Keratinocyte (primary cell): ENCODE results near the gene SORT1. TPM values are rescaled to one million over a fixed set of nuclear protein-coding genes. Genes with fewer than 3 reads are reported as not detected.
"Not testable (repeated sequence)": the region's sequence is repeated elsewhere in the genome, so short reads cannot be mapped to it uniquely, and the experiment has no call there.

Source experiments
- DNase-seq: peaks from one replicate; pipeline ENCODE4 v3.0.0-alpha.2; 2011; ENCODE audit warnings: low read depth, missing footprints, low spot score
- FAIRE-seq: peaks from 2 replicates; lab custom pipeline; 2011; peaks lifted over from hg19 to GRCh38; lab: Jason Lieb, UNC
- H2AFZ ChIP-seq: 2 replicates; pipeline ENCODE4 v1.6.0; 2012; ENCODE audit warnings: low read length, control low read depth, inconsistent platforms; ENCODE audit not compliant: control insufficient read depth
- H3K27ac ChIP-seq: 2 replicates; pipeline ENCODE4 v1.5.1; 2011; ENCODE audit warnings: low read length; ENCODE audit not compliant: control insufficient read depth, insufficient read depth
- H3K27me3 ChIP-seq: 3 replicates; pipeline ENCODE4 v1.6.0; 2011; ENCODE audit warnings: low read length; ENCODE audit not compliant: control insufficient read depth, insufficient read depth; ENCODE audit errors: extremely low read depth
- H3K36me3 ChIP-seq, 2 experiments: 2 replicates in 1 of 2; 3 replicates in 1 of 2; pipeline ENCODE4 v1.5.1; 2011; ENCODE audit warnings: low read length in 2 of 2, mild to moderate bottlenecking in 1 of 2; ENCODE audit not compliant: control insufficient read depth in 2 of 2, insufficient read depth in 2 of 2; ENCODE audit errors: extremely low read depth in 1 of 2
- H3K4me1 ChIP-seq: 3 replicates; pipeline ENCODE4 v1.5.1; 2011; ENCODE audit warnings: low read length; ENCODE audit not compliant: control insufficient read depth, insufficient read depth; ENCODE audit errors: extremely low read depth
- H3K4me2 ChIP-seq: 3 replicates; pipeline ENCODE4 v1.6.0; 2011; ENCODE audit warnings: low read depth, low read length; ENCODE audit not compliant: control insufficient read depth, insufficient read depth; ENCODE audit errors: extremely low read depth
- H3K4me3 ChIP-seq, 3 experiments: fragments of 200-600 bp in 1 of 3; sonication (generic) in 1 of 3; 2 replicates in 2 of 3; 3 replicates in 1 of 3; pipeline ENCODE4 v1.5.1; 2011 to 2016; ENCODE audit warnings: low read length in 3 of 3, mild to moderate bottlenecking in 3 of 3, control low read depth in 2 of 3, inconsistent platforms in 1 of 3, low read depth in 1 of 3, mixed read lengths in 1 of 3, mixed run types in 1 of 3, moderate library complexity in 1 of 3; ENCODE audit not compliant: control insufficient read depth in 2 of 3, insufficient read depth in 2 of 3; ENCODE audit errors: extremely low read depth in 1 of 3
- H3K79me2 ChIP-seq: 2 replicates; pipeline ENCODE4 v1.6.0; 2012; ENCODE audit warnings: low read length; ENCODE audit not compliant: control insufficient read depth, insufficient read depth
- H3K9ac ChIP-seq: 3 replicates; pipeline ENCODE4 v1.6.0; 2011; ENCODE audit warnings: low read length; ENCODE audit not compliant: control insufficient read depth, insufficient read depth; ENCODE audit errors: extremely low read depth
- H3K9me1 ChIP-seq: 3 replicates; pipeline ENCODE4 v1.6.0; 2011; ENCODE audit warnings: low read length; ENCODE audit not compliant: control insufficient read depth, insufficient read depth; ENCODE audit errors: extremely low read depth
- H3K9me3 ChIP-seq: 2 replicates; pipeline ENCODE4 v1.5.1; 2012; ENCODE audit warnings: low read depth, low read length; ENCODE audit not compliant: control insufficient read depth
- H4K20me1 ChIP-seq: 3 replicates; pipeline ENCODE4 v1.6.0; 2011; ENCODE audit warnings: low read length; ENCODE audit not compliant: control insufficient read depth, insufficient read depth; ENCODE audit errors: extremely low read depth
- EZH2 ChIP-seq: IDR thresholded peaks from one replicate; pipeline ENCODE4 v1.6.1; 2012; ENCODE audit warnings: inconsistent platforms, mild to moderate bottlenecking, low read length, moderate library complexity
- dilution Hi-C: fragments of 300-500 bp; cut with MboI; formaldehyde crosslinking; loops from one replicate; pipeline ENCODE4 v1.7.0; 2020; ENCODE audit warnings: low sequenced_read_pairs; ENCODE audit not compliant: extremely low pct_ligation_motif_present
- polyA plus RNA-seq, 5 experiments: library from polyadenylated mRNA; depleted of rRNA in 3 of 5; stranded (reverse) in 3 of 5; stranded (forward) in 1 of 5; unstranded in 1 of 5; fragments of >200 nt; gene quantifications; 1 replicate in 1 of 5; 2 replicates in 3 of 5; 3 replicates in 1 of 5; pipeline versions ENCODE4 v1.2.1 to v1.2.3, GENCODE V29; 2011 to 2012; ENCODE audit warnings: missing spikeins in 2 of 5, low read depth in 1 of 5, low replicate concordance in 1 of 5
- TF ChIP-seq, protein P1 (sequence below), 3 experiments: IDR thresholded peaks in 1 of 3; conservative IDR thresholded peaks in 1 of 3; optimal IDR thresholded peaks in 1 of 3; 2 replicates in 2 of 3; 3 replicates in 1 of 3; pipeline versions ENCODE3 to v1.5.1; 2011; ENCODE audit warnings: low read length in 3 of 3, mild to moderate bottlenecking in 3 of 3, moderate library complexity in 2 of 3, control low read depth in 1 of 3, inconsistent platforms in 1 of 3; ENCODE audit not compliant: insufficient read depth in 2 of 3; ENCODE audit errors: extremely low read depth in 1 of 3

The SORT1 gene
- polyA plus RNA-seq, 1 donor (not counting 4 experiments of a cell fraction or from before 2014, with no cell fraction given): 1.6 TPM

DNA sequence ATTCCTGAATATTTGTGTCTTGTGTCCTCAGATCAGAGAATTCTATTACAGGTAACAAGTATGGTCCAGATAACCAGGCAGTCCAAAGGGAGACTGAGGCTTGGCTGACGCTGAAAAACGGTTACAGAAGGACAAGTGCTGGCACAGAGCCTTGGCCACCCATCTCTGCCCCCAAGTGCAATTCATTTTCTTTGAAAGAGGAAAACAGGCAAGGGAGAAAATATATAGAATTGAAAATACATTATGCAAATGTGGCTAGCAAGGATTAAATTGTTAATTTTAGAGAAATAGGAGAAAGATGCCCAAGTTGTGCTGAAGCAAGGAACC is 1.2 kb downstream of the SORT1 start:
- Histone ChIP-seq H4K20me1 (no peaks in the 10 kb centered on the region), H3K36me3 (peaks cover 0 to 1% of the 10 kb centered on the region in 2 experiments), H3K9me3 (no peaks in the 10 kb centered on the region), H3K4me3 (no peak overlapping the region), H3K79me2 (no peaks in the 10 kb centered on the region), H2AFZ (no peak overlapping the region), H3K9me1 (no peaks in the 10 kb centered on the region), H3K27me3 (peaks cover 12% of the 10 kb centered on the region), H3K4me1 (peaks cover 6% of the 10 kb centered on the region), H3K4me2 (no peak overlapping the region), H3K27ac (no peak overlapping the region), H3K9ac (no peak overlapping the region)
- dilution Hi-C loops: no loop called here
- FAIRE-seq: no peak
- TF ChIP-seq EZH2: no peak
- DNase-seq: no peak

DNA sequence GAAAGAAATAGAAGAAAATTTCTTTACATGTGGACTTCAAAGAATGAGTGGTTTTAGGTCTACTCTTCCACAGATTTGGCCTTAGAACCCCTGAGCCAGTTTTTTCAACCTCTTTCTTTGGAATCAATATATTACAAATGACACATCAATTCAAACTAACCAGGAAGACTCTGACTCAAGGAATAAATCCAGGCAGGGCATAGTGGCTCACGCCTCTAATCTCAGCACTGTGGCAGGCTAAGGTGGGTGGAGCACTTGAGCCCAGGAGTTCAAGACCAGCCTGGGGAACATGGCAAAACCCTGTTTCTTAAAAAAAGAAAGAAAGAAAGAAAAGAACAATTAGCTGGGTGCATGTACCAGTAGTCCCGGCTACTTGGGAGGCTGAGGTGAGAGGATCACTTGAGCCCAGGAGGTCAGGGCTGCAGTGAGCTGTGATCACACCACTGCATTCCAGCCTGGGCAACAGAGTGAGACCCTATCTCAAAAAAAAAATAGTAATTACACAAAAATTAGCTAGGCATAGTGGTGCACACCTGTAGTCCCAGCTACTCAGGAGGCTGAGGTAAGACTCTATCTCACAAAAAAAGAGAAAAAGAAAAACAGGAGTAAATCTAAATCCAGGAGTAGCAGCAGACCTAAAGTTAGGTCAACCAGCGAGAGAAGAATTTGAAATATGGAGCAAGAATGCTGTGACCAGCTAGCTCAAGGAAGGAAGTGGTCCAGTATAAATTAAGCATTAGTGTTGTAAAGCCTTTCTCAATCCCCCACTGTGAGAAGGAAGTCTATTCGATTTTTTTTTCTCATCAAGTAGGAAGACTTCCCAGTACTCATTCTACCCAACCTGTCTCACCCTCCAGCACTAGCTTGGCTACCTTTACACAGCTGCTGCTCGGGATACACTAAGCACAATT is 1.9 kb downstream of the SORT1 start:
- dilution Hi-C loops: no loop called here
- Histone ChIP-seq H3K36me3 (peaks cover 0 to 1% of the 10 kb centered on the region in 2 experiments), H3K4me1 (peaks cover 10% of the 10 kb centered on the region), H3K4me2 (no peak overlapping the region), H3K4me3 (no peak overlapping the region), H3K79me2 (no peaks in the 10 kb centered on the region), H2AFZ (no peak overlapping the region), H4K20me1 (no peaks in the 10 kb centered on the region), H3K9me1 (no peaks in the 10 kb centered on the region), H3K9ac (no peak overlapping the region), H3K27ac (no peak overlapping the region), H3K9me3 (no peaks in the 10 kb centered on the region), H3K27me3 (peaks cover 12% of the 10 kb centered on the region)
- no peak for TF ChIP-seq EZH2
- TF ChIP-seq, protein P1, sequence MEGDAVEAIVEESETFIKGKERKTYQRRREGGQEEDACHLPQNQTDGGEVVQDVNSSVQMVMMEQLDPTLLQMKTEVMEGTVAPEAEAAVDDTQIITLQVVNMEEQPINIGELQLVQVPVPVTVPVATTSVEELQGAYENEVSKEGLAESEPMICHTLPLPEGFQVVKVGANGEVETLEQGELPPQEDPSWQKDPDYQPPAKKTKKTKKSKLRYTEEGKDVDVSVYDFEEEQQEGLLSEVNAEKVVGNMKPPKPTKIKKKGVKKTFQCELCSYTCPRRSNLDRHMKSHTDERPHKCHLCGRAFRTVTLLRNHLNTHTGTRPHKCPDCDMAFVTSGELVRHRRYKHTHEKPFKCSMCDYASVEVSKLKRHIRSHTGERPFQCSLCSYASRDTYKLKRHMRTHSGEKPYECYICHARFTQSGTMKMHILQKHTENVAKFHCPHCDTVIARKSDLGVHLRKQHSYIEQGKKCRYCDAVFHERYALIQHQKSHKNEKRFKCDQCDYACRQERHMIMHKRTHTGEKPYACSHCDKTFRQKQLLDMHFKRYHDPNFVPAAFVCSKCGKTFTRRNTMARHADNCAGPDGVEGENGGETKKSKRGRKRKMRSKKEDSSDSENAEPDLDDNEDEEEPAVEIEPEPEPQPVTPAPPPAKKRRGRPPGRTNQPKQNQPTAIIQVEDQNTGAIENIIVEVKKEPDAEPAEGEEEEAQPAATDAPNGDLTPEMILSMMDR (optimal IDR thresholded peaks at IDR 0.05 in 1 of 3, IDR thresholded peaks at IDR 0.05 in 1 of 3, conservative IDR thresholded peaks at IDR 0.05 in 1 of 3; ENCODE audit: extremely low read depth in 1 of 3, insufficient read depth in 2 of 3, low read length in 3 of 3): no peak
- DNase-seq (no peak), FAIRE-seq (no peak)

DNA sequence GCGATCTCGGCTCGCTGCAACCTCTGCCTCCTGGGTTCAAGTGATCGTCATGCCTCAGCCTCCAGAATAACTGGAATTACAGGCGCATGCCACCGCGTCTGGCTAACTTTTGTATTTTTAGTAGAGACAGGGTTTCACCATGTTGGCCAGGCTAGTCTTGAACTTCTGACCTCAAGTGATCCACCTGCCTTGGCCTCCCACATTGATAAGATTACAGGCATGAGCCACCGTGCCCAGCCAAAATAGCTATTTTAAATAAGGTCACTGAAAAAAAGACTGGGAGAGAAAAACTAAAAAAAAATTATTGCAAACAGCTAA is 2.5 kb downstream of the SORT1 start:
- H3K4me3 ChIP-seq, H3K9me1 ChIP-seq: not testable (repeated sequence)

More for the DNA sequence above, 2.5 kb downstream of the SORT1 start:
- H3K36me3 ChIP-seq, H3K9ac ChIP-seq, H4K20me1 ChIP-seq, DNase-seq, H2AFZ ChIP-seq, H3K9me3 ChIP-seq, H3K4me2 ChIP-seq, dilution Hi-C loops, FAIRE-seq, H3K27ac ChIP-seq, H3K79me2 ChIP-seq, H3K4me1 ChIP-seq: not testable (repeated sequence)
- peaks cover 12% of the 10 kb centered on the region for H3K27me3 ChIP-seq
